Stimulated activated CD8-positive, alpha-beta memory T cell treated with anti-CD3 and anti-CD28 coated beads, Interleukin-12 subunit alpha, Interleukin-12 subunit beta, amount 100 ng/mL, for 1 hour (primary cell): ENCODE measurements around the gene TBC1D3B.
"Not testable (repeated sequence)": the region's sequence is repeated elsewhere in the genome, so short reads cannot be mapped to it uniquely, and the experiment has no call there.

Experiments used
- DNase-seq: peaks from one replicate; pipeline ENCODE4 v3.0.0-alpha.2; 2020; ENCODE audit warnings: low read depth

Gene TBC1D3B

GRCh38 chr17:36176536-36176935 is at the start of gene TBC1D3B:
TBC1D3B (minus strand) TSS chr17:36176636; CDS start chr17:36175050, 1,586 bp downstream.
- not testable (repeated sequence) for DNase-seq

- not testable (repeated sequence) for DNase-seq
Observed at GRCh38 chr17:36222967-36223366, 46.5 kb upstream of the TBC1D3B start.

- not testable (repeated sequence) for DNase-seq
Observed at GRCh38 chr17:36221581-36222100, 45.2 kb upstream of the TBC1D3B start.

- DNase-seq: not testable (repeated sequence)
Observed at GRCh38 chr17:36220737-36221580, 44.5 kb upstream of the TBC1D3B start.

- DNase-seq: not testable (repeated sequence)
Observed at GRCh38 chr17:36219556-36219955, 43.1 kb upstream of the TBC1D3B start.

DNA sequence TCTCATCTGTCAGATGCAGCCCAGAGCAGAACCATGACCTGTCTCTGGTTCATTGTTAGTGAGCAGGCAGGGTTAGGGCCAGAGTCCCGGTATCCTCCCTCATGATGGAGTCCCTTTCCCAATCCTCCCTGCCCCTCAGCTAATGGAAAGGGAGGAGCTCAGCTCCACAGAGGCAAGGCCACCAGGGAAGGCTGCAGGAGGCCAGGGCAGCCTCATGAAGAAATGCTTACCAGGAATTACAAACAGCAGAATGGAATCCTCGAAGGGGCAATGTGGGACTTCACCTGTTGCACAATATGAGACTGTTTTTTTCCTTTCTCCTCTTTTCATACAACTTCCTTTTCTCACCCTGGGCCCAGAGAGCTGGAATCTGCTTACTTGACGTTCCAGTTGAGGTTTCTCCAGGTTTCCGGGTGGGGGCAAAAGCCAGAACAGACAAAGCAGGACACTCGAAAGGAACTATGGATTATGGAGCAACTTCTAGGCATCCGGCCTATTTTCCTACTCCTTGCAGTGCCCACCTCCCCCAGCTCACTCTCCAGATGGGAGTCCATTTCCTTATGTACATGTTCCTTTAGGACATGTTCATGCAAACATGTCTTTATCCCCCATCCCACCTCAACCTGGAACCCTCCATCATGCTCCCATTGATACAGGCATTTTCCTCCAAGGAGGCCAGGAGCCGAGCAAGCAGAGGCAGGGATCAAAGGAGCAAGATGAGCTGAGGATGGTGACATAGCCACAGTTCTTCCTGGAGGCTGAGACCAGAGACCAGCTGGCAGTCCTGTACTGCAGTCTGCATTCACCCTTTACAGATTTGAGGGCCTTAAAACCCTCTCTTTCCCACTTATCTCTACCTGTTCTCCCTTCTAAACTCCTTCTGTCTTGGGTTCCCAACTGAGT is 39.2 kb upstream of the TBC1D3B start:
- not testable (repeated sequence) for DNase-seq

GRCh38 chr17:36214918-36215317 is 38.5 kb upstream of the TBC1D3B start:
- no peak for DNase-seq

DNA sequence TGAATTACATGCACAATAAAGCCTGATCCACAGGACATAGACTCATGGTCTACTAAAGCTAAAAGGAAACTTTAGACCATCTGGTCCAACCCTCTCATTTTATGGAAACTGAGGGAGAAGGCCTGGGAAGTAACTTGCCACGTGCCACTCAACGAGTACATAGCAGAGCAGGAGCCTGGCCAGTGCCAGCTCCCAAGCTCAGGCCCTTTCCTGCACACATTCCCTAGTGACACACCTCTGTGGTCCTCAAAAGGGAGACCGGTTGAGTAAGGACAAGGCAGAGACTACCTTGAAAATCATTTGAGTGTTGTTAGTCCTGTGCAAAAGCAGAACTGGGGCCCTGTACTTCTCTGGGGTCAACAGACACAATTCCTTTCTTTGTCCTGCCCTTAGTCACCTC is 37.3 kb upstream of the TBC1D3B start:
- DNase-seq: no peak

- no peak for DNase-seq
Observed at GRCh38 chr17:36212966-36213365, 36.5 kb upstream of the TBC1D3B start.

DNA sequence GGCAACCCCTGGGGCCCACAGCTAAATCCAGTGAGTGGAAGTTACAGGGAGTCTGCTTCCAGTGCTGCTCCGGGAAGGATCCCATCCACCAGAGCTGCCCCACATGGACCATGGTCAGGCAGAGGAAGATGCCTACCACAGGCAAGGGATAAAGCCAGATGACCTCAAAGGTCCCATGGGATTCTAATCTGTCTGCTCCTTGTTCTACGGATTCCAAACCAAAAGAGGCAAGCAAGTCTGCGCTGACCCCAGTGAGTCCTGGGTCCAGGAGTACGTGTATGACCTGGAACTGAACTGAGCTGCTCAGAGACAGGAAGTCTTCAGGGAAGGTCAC is 35.8 kb upstream of the TBC1D3B start:
- no peak for DNase-seq

DNA sequence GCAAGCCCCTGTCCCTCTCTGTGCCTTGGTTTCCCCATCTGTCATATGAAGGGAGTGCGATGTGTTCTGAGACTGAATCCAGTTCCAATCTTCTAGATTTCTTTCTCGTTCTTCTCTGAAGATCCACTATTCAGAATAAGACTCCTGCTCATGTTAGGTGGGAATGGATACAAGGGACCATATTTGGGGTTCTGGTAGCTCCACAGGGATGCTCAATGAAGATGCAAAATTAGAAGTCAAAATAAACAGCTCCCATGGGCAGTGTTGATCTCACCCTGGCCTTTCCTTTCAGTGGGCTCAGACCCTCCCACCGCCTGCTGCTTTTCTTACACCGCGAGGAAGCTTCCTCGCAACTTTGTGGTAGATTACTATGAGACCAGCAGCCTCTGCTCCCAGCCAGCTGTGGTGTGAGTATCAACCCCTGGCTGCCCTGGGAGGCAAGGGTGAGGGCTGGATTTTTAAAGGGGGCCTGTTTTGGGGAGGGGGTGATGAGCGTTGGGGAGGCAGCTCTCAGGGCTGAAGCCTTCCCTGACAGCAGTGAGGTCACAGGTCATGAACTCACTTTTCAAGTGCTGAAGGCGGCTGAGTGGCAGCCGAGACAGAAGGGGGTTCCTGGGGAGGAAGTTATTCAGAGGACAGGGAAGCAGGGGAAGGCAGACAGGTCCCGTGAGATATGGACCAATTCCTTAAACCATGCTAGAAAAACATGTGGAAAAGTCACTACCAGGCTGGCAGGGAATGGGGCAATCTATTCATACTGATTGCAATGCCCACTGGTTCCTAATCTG is 35.2 kb upstream of the TBC1D3B start:
- not testable (repeated sequence) for DNase-seq

DNA sequence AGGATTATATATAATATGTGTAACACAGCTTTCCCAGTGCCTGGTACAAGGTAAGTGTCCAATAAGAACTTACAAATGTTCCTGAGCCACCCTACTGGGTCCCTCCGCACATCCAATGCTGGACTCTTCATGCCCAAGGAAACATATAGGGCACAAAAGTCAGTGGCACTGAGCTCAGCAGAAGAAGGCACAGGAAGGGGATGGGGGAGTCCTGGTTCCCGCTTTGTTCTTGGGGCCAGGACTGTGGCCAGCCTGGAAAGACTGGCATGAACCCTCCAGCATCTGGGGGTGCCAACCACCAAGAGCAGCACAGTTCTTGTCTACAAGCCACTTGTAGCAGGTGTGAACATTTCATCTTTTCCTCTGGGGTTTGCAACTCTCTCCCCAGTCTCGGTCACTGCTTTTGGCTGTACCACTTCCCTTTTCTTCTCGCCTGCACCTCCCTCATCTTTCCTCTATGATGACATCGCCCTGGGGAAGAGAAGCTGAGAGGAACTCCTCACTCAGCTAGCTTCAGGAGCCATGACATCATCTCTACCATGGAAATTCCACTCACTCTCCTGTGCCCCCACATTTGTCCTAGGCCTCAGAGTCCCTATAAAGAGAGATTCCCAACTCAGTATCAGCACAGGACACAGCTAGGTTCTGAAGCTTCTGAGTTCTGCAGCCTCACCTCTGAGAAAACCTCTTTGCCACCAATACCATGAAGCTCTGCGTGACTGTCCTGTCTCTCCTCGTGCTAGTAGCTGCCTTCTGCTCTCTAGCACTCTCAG is 34.2 kb upstream of the TBC1D3B start, which contains the start of gene CCL4L2:
Gene CCL4L2 (plus strand): TSS at position 625 of the 773 bp plus-strand sequence.
- DNase-seq: not testable (repeated sequence)

- no peak for DNase-seq
Observed at GRCh38 chr17:36209575-36209974, 33.1 kb upstream of the TBC1D3B start.

DNA sequence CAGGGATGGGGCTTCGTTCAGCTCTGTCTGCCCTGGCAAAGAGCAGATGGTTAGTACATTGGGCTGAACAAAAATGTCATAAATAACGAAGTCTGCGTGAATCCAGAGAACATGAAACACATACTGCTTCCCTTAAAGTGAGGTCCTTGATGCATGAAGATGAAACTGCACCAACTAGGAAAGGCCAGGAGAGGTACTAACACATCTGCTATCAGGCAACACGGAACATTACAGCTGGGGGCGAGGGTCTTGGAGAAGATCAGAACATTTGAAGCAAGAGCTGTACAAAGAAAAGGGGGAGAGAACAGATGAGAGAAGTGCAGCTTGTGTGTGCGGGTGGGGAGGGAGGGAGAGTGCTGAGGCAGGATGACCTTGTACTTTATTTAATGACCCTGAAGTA is 30.9 kb upstream of the TBC1D3B start:
- DNase-seq: not testable (repeated sequence)

DNA sequence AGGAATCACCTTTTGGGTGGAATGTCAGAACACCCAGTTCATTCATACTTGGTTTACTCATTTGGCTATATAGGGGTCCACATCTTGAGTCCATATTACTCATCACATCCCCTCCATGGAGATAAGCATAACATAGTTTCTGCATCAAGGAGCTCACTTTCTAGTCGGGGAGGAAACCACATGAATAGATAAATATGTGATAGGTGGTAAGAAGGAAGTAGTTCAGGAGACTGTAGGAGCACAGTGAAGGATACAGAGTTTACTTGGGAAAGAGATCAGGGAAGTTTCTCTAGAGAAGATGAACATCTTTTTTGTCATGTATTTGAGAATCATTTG is 30.0 kb upstream of the TBC1D3B start:
- not testable (repeated sequence) for DNase-seq

DNA sequence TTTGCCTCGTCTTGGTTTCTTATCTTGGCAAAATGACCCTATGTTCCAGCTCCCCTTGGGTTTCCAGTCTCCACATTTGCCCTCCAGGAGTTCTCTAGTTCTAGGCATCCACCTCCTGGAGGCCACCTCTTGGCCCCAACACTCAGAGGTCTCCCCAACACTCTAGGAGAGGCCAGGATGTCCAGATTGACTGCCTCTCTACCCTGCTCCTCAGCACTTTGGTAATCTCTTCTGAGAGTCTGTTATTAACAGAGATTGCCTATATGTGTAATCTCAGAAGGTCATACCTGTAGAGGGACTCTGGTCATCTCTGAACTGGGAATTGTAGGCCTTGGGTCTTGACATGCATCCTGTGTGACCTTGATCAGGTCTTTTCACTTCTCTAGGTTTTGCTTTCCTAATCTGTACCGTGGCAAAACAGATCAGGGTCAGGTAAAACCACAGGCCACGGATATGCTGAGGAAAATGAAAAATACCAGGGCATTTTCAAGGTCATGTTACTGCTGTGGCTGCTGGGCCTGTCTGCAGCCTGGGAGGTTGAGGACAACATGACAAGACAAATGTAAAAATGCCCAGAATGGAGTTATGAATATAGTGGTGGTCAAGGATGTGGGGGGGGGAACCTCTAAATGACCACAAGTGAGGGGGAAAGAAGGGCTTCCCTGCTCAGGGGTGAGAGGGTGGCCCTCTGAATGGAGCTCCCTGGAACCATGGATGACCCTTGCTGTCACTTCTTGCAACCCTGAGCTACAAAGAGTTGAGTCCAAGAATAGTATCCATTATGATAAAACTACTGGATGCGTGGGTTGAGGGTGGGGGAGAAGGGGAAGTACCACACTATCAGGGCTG is 29.4 kb upstream of the TBC1D3B start:
- no peak for DNase-seq

DNA sequence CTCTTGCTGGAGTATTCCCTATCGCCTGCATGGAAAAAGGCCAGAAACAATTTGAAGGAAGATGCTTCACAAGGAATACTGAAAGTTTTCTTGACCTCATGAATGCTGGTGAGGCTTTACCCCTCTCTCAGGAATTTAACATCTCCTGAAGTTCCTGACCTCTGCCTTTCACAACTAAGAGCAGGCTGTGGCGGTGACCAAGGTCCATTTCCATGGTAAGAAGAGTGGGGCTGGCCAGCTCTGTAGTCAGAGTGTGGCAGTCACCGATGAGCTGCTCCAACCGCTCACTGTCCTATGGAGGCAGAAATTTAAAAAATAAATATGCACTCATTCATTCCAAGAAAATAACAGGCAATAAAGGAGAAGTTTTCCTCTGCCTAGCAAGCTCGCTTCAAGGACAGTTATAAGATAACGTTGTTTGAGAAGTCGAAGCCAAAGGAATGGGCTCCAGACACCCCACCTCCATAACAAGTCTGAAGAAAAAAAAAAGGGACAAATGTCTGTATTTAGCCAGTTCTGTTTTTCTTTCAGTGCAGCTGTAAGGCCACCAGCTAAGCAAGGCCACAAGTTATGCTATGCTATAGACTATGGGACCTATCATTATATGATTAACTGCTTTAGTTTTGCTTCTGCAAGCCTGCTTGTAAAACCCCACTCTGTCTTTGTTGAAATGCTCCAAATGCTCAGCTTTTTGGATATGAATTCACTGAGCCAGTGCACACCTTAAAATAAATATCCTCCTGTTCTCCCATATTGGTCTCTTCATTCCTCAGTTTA is 28.5 kb upstream of the TBC1D3B start:
- DNase-seq: no peak

DNA sequence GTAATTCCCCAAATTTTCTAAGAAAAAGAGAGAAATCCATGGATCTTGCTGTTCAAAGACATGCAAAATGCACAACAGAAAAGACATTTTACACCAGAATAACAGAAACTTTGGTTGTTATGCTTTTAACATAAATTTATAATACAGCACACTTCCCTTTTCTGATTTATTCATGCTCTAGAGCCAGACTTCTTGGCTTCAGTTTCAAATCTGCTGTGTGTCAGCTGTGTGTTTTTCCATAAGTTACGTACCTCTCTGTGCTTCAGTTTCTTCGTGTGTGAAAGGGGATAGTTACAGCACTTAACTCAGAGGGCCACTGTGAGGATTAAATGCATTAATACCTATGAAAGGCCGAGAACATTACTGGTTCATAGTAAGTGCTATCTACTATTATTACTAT is 26.9 kb upstream of the TBC1D3B start:
- no peak for DNase-seq

GRCh38 chr17:36201506-36201905 is 25.1 kb upstream of the TBC1D3B start:
- not testable (repeated sequence) for DNase-seq
